Measurements from ENCODE around the gene MRGPRG. TPM values are rescaled to one million over a fixed set of nuclear protein-coding genes. Genes with fewer than 3 reads are reported as not detected.

The MRGPRG gene
- total RNA-seq, 1 donor from 2014 or later: not detected

DNA sequence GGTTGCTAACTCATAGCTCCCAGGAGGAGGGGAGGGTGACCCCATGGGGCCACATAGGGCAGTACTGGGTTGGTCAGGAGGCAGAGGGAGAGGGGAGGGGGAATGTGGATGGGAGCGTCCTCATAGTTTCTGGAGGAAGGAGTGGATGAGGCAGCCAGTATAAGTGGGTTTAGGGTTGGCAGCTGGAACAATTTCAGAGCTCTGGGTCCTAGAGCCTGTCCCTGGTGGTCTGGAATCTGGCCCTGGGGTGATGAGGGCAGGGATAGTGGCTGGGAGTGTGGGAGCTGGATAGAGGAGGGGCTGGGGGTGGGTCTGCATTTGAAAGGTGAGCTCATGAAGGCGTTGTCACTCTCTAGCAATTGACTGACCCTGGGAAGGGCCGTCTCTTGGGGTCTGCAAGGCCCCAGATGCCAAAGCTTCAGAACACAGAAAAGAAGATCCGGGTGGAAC lies 5.3 kb upstream of the MRGPRG start:
- no peaks in the 10 kb centered on the region for H3K36me3 ChIP-seq
- H3K4me1 ChIP-seq: peaks cover 5% of the 10 kb centered on the region
- no peak overlapping the region for H3K4me3 ChIP-seq
- H3K27me3 ChIP-seq (ENCODE audit: low read depth): peaks cover 81% of the 10 kb centered on the region
- TF ChIP-seq, protein P1, sequence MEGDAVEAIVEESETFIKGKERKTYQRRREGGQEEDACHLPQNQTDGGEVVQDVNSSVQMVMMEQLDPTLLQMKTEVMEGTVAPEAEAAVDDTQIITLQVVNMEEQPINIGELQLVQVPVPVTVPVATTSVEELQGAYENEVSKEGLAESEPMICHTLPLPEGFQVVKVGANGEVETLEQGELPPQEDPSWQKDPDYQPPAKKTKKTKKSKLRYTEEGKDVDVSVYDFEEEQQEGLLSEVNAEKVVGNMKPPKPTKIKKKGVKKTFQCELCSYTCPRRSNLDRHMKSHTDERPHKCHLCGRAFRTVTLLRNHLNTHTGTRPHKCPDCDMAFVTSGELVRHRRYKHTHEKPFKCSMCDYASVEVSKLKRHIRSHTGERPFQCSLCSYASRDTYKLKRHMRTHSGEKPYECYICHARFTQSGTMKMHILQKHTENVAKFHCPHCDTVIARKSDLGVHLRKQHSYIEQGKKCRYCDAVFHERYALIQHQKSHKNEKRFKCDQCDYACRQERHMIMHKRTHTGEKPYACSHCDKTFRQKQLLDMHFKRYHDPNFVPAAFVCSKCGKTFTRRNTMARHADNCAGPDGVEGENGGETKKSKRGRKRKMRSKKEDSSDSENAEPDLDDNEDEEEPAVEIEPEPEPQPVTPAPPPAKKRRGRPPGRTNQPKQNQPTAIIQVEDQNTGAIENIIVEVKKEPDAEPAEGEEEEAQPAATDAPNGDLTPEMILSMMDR (IDR thresholded peaks at IDR 0.05; ENCODE audit: borderline replicate concordance): no peak
- intact Hi-C loops (cut with micrococcal nuclease): no loop called here
- no peak overlapping the region for H3K27ac ChIP-seq (replicated peaks)
- no peaks in the 10 kb centered on the region for H3K9me3 ChIP-seq (replicated peaks)
- DNase-seq: no peak

DNA sequence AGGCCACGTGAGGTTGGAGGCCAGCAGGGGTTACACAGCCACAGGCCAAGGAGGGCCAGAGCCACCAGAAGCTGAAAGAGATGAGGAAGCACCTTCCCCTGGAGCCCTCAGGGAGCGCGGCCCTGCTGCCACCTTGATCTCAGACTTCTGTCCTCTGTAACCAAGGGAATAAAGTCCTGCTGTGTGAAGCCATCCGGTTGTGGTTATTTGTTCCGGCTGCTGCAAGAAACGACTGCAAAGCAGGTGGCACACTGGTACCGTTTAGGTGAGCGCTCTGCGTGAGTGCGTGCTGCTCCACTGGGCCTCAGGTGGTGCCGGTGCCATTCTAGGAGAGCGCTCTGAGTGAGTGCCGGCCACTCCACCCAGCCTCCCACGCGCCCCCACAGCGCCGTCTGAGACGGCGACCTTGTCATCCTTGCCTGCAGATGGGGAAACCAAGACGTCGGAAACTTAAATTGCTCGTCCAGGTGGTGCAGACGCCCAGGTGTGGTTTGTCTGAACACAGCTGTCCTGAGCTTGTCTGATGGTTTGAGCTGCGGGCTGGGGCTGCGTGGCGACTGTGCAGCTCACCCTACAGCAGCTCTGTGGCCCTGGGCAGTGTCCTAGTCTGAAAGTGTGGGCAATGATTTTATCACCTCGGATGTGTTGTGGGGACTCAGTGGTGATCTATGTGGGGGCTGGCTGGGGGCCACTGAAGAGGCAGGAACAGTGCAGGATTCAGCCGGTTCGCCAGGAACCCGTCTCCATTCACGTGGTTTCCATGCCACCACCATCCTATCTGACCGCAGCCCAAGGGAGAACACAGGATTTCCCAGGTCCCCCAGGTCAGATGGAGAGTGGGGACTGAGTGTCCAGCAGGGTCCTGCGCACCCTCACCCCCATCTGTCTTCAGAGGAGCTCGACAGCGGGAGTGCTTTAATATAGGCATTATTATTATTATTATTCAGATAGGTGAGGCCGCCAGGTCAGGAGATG lies 4.6 kb upstream of the MRGPRG start:
- Histone ChIP-seq H3K27me3 (ENCODE audit: low read depth) (peaks cover 81% of the 10 kb centered on the region), H3K36me3 (no peaks in the 10 kb centered on the region), H3K4me1 (peaks cover 5% of the 10 kb centered on the region), H3K9me3 (replicated peaks) (no peaks in the 10 kb centered on the region), H3K27ac (replicated peaks) (no peak overlapping the region), H3K4me3 (no peak overlapping the region)
- TF ChIP-seq, protein P1 (IDR thresholded peaks at IDR 0.05; ENCODE audit: borderline replicate concordance): no peak
- intact Hi-C loops (cut with micrococcal nuclease): no loop called here
- no peak for DNase-seq

DNA sequence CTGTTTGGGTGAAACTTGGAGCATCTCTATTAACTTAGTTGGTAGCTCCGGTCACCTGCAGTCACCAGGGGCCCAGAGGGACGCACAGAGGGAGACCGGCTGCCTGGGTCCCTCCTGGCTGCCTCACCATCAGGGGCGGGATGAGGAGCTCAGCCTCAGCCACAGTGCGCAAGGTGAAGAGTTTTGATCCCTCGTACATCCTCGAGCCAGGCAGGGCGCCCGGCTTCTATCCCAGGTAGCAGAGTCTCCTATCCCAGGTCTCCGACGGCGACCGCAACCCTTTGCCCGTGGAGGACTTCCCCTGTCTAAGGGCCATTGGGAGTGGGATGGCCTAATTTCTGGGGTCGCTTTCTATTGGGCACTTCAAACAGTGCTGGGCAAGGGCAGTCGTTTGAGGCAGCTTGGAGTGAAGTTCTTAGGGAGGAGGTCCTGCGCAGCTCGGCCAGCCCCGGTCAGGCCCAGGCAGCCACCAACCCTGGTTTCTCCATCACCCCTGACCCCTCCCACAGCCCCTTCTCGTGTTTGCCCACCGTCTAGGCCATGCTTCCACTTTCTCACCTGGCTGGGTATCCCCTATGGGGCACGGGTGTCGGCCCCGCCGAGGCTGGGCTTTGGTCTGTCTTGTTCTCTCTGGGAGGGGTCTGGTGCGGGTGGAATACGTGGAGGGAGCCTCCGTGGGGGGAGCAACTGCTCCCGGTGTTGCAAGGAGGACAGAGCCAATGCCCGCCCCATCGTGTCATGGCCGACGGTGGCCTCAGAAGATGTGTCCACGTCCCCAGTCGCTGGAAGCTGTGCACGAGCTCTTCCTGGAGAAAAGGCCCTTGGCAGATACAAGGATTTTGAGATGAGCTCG lies 3.6 kb upstream of the MRGPRG start:
- Histone ChIP-seq H3K27me3 (ENCODE audit: low read depth) (peaks cover 84% of the 10 kb centered on the region), H3K4me3 (no peak overlapping the region), H3K36me3 (no peaks in the 10 kb centered on the region), H3K27ac (replicated peaks) (no peak overlapping the region), H3K4me1 (peaks cover 5% of the 10 kb centered on the region), H3K9me3 (replicated peaks) (no peaks in the 10 kb centered on the region)
- intact Hi-C loops (cut with micrococcal nuclease): no loop called here
- TF ChIP-seq, protein P1 (IDR thresholded peaks at IDR 0.05; ENCODE audit: borderline replicate concordance): no peak
- no peak for DNase-seq

DNA sequence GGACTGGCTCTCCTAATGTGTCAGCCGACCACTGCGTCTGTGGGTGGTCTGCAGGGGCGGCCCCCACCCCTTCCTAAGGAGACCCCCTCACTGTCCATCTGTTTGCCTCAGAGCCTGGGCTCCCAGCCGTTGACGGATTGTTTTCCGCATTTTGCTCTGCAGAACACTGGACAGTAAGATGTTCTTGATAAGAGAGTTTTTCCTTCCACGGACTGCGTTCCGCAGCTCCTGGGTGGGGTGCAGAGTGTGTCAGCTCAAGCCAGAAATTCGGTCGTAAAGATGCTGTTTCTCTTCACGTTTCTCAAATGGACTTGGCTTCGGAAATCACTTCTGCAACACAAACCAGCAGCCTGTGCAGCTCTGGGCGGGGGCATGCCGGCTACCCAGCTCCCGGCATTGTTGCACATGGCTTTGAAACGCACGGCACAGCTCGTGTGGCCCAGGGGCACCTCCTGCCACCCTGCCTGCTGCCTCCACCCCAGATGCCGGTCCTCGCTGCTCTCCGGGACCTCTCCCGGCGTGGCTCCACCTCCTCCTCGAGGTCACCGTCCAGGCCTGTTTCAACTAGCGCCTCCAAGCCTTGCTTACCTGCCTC lies 2.9 kb upstream of the MRGPRG start:
- intact Hi-C loops (cut with micrococcal nuclease): no loop called here
- no peaks in the 10 kb centered on the region for H3K36me3 ChIP-seq
- no peak for DNase-seq
- no peak overlapping the region for H3K27ac ChIP-seq (replicated peaks)
- peaks cover 5% of the 10 kb centered on the region for H3K4me1 ChIP-seq
- no peaks in the 10 kb centered on the region for H3K9me3 ChIP-seq (replicated peaks)
- TF ChIP-seq, protein P1 (IDR thresholded peaks at IDR 0.05; ENCODE audit: borderline replicate concordance): no peak
- H3K27me3 ChIP-seq (ENCODE audit: low read depth): peaks cover 87% of the 10 kb centered on the region
- no peak overlapping the region for H3K4me3 ChIP-seq

Measured in left ventricle myocardium inferior (tissue), 1 donor.